ENCODE data around the gene TIPIN.

- TF ChIP-seq POLR2A (IDR thresholded peaks at IDR 0.05; ENCODE audit: low read depth) (no peak), CTCF (IDR thresholded peaks at IDR 0.05) (no peak)
Measured at GRCh38 chr15:66323312-66323928, 33.1 kb downstream of the TIPIN start.

All from esophagus muscularis mucosa (tissue), 3 donors.